Epidermal melanocyte (primary cell): ENCODE measurements around the gene AP1B1.
"Not testable (repeated sequence)": the region's sequence is repeated elsewhere in the genome, so short reads cannot be mapped to it uniquely, and the experiment has no call there.

Experiments
- DNase-seq: peaks from one replicate; pipeline ENCODE4 v3.0.0; 2011; ENCODE audit warnings: low spot score; ENCODE audit not compliant: insufficient read length

AP1B1 gene

DNA sequence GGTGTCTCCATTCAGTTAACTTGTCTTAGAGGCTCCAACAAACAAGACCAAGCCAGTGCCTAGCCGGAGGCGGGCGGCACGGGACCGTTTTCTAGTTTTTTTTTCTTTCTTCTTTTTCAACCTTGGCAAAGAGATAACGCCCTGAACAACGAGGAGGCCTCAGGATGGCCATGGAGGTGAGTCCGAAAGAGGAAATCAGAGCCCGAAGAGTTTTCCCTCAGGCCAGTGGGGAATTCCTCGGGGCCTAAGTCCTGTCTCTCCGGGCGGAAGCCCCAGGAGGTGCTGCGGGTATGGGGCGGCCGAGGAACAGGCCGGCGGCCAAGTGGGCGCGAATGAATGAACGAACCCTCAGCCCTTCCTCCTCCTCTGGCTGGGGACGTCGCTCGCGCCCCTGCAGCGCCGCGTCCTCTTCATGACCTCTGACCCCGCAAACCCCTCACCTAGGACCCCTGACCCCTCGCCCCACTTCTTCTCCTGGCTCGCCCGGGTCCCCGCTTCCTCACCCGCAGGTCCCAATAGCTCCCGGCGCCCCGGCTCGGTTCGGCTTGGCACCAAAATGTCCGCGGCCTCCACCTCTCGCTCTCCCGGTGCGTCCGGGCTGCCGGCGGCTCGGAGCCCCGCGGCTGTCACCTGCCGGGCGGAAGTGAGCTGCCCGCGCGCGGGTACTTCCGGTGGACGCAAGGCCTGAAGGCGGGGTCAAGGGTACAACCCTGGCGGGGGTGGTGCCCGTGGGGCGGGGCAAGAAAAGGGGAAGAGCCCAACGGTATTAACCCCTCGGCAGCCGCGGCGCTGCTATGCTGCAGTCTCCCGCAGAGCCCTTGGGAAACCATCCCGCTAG lies at the start of gene AP1B1:
TSS of gene AP1B1 (minus strand) at position 650 of the 838 bp plus-strand sequence. CDS start 21,327 bp downstream, outside the sequence.
- DNase-seq: peak; percentile 95

DNA sequence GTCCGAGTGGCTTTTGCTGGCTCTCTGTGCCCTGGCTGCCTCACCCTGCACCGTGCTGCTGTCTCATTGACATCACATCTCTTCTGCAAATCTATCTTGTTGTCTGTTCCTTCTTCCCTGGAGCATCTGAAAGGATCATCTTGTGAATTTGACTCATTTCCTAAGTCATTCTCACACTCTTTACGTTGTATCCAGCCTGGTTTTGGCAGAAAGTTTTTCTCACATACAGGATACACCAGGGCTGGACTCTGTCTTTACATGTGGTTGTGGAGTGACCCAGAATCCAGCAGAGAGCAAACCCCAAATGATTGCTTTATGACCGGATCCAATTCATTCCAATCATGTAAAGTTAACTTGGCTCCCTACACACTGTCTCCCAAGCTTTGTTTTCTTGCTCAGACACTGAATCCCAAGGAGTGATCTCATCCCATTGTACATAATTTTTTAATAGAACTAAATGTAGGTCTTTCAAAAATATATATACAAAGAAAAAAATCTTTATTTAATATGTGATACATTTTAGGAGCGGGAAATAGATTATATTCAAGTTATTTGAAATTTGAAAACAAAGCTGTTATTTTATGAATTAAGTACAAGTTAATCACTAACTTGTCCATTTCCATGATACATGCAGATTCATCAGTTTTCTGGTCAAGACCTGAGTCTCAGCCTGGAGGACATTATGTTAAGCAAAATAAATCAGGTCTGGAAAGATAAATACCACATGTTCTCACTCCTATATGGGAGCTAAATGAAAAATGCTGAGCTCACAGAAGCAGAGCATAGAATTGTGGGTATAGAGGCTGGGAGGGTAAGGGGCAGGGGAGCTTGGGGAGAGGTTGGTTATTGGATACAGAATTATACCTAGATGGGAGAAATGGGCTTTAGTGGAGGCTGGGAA lies 47.1 kb upstream of the AP1B1 start:
- no peak for DNase-seq

DNA sequence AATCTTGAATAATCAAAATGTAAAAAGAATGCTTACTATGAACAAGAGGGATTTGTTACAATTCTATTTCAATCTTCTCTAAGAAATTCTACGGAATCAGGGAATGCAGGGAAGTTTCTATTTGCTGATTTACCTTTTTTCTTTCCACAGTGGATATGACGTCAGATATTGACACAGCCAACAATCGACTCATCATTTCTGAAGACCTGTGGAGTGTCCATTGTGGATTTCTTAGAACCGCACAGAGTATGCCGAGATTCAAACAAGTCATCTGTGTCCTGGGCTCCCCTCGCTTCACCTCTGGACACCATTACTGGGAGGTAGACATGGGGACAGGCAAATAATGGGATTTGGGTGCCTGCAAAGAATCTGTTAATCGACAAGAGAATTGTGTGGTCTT lies 45.9 kb upstream of the AP1B1 start:
- no peak for DNase-seq

DNA sequence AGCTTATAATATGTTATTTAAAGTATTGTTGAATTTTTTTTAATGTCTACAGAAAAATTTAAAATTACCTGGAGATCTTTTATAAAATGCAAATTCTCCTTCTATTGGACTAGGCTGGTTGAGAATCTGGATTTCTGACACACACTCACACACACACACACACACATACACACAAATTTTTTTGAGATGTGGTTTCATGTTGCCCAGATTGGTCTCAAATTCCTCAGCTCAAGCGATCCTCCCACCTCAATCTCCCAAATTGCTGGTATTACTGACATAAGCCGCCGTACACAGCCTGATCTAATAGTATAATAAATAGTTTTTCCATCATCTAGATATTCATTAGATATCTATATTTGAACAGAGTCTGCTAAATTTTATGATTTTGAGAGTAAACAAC lies 45.5 kb upstream of the AP1B1 start:
- DNase-seq: no peak

DNA sequence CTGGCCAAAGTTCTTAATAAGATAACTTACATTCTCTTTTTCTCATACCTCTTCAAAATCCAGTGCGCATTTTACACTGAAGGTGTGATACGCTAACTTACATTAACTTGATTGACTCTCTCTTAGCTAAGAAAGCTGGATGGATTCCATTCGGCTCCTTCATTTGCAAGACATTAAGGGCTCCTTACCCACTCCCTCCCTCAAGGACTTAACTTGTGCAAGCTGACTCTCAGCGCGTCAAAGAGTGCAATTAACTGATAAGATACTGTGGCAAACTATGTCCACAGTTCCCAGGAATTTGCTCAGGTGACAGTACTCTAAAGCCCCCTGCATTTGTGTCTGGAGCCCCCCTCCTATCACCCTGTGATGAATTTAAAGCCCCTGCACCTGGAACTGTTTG lies 43.6 kb upstream of the AP1B1 start:
- DNase-seq: no peak

DNA sequence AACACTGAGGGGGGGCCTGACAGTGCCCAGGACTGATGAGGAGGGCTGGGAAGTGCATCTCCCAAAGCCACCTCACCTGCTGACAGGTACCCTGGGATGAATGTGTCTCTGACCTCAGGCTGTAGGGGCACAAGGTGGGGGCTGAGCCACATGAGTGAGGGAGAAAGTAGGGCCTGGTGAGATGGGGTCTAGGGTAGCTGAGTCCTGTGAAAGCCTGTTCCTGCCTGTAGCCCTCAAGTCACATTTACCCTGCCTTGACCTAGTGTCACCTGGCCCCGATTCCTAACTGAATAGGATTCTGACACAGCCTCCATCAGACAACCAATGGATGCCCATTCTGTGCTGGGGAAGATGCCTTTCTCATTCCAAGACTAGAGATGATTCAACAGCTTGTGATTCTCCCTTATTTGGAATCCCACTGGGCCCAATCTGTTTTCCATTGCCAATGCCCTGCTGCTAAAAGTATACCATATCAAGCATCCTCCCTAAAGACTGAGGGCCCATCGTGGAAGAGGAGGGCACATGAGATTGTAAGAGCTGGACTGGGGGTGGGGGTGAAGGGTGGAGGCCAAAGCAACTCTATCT lies 38.9 kb upstream of the AP1B1 start:
- DNase-seq: no peak

GRCh38 chr22:29426476-29426875 lies 38.1 kb upstream of the AP1B1 start:
- no peak for DNase-seq

DNA sequence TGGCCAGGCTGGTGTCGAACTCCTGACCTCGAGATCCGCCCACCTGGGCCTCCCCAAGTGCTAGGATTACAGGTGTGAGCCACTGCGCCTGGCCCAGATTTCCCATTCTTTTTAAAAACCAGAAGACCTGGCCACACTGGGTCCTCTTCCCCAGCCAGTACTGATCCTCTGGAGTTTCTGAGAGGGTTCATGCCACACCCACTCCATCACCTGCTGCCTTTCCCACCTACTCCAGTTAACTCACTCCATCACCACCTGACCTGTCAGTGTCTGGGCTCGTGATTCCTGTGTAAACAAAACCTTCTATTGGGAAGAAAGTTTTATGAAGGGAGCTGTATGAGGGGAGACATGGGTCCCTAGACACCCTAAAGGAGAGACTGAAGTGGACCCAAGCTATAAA lies 30.3 kb upstream of the AP1B1 start:
- DNase-seq: not testable (repeated sequence)

GRCh38 chr22:29414951-29415591 lies 26.7 kb upstream of the AP1B1 start:
- DNase-seq: not testable (repeated sequence)

- not testable (repeated sequence) for DNase-seq
Observed at GRCh38 chr22:29412772-29413171, 24.4 kb upstream of the AP1B1 start.

- DNase-seq: not testable (repeated sequence)
Observed at GRCh38 chr22:29411569-29412211, 23.3 kb upstream of the AP1B1 start.

DNA sequence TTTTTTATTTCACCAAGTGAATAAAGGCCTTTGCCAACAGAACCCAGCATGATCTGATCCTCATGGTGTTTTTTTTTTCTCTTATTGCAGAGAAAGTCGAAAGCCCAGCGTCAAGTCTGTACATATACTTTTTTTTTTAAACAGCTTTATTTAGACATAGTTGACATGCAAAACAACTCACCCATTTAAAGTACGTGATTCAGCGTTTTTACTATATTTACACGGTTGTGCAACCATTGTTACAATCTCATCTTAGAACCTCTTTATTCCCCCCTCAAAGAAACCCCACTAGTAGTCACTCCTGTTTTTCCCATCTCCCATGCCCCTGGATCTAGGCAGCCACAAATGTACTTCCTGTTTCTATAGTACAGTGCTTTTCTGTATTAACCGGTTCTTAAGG lies 20.6 kb upstream of the AP1B1 start:
- DNase-seq: no peak

GRCh38 chr22:29401538-29401937 lies 13.2 kb upstream of the AP1B1 start:
- not testable (repeated sequence) for DNase-seq

DNA sequence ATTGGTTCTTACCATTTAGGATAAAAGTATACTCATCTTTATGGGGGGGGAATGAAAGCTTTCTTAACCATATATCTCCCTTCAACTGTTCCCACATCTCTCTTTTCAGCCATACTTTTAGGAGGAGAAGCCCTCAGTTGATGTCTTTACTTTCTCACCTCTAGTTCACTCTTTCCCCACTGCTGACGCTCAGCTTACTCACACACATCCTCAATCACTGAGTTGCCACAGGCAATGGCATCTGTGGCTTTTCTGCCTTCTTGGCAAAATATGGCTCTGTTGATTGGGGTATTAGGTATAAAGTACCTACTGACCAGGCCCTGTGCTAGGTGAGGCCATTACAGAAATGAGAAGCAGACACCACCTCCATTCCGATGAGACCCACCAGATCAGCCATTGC lies 12.2 kb upstream of the AP1B1 start:
- DNase-seq: no peak

- DNase-seq: no peak
Observed at GRCh38 chr22:29397791-29398190, 9.4 kb upstream of the AP1B1 start.

GRCh38 chr22:29396126-29396525 lies 7.8 kb upstream of the AP1B1 start:
- DNase-seq: no peak

GRCh38 chr22:29394931-29395581 lies 6.7 kb upstream of the AP1B1 start:
- peak; percentile 78 for DNase-seq

DNA sequence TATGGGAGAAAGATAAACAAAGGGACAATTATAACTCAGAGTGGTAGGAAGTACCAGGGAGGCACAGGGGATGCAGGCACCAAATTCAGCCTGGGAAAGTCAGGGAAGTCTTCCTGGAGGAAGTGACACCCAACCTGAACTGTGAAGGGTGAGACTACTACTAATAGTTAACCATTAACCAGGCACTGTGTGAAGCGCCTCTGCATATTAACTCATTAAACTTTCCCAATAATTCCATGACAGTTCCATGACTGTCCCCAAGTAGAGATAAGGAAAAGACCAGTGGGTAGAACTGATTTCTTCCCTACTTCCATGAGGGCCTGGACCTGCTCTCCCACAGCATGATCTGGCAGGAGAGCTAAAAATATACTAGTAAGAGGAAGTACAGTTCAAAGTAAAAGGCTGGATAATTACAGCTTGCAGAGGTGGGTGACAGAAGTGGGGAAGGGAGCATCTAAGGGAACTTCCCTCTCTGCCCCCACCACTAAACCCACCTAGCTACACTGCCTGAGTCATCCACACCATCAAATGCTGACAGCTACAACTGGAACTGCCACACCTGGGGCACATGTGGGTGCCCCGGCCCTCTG lies 4.7 kb upstream of the AP1B1 start:
- no peak for DNase-seq

- no peak for DNase-seq
Observed at GRCh38 chr22:29391546-29391945, 3.2 kb upstream of the AP1B1 start.

GRCh38 chr22:29390270-29390669 lies 1.9 kb upstream of the AP1B1 start:
- no peak for DNase-seq
